NK-92 (cell line): ENCODE data around the gene TRIP6.

Experiments used
- DNase-seq: peaks from one replicate; lab custom pipeline; 2025; ENCODE audit not compliant: unreplicated experiment; lab: John Stamatoyannopoulos, UW

Gene TRIP6, protein sequence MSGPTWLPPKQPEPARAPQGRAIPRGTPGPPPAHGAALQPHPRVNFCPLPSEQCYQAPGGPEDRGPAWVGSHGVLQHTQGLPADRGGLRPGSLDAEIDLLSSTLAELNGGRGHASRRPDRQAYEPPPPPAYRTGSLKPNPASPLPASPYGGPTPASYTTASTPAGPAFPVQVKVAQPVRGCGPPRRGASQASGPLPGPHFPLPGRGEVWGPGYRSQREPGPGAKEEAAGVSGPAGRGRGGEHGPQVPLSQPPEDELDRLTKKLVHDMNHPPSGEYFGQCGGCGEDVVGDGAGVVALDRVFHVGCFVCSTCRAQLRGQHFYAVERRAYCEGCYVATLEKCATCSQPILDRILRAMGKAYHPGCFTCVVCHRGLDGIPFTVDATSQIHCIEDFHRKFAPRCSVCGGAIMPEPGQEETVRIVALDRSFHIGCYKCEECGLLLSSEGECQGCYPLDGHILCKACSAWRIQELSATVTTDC

DNA sequence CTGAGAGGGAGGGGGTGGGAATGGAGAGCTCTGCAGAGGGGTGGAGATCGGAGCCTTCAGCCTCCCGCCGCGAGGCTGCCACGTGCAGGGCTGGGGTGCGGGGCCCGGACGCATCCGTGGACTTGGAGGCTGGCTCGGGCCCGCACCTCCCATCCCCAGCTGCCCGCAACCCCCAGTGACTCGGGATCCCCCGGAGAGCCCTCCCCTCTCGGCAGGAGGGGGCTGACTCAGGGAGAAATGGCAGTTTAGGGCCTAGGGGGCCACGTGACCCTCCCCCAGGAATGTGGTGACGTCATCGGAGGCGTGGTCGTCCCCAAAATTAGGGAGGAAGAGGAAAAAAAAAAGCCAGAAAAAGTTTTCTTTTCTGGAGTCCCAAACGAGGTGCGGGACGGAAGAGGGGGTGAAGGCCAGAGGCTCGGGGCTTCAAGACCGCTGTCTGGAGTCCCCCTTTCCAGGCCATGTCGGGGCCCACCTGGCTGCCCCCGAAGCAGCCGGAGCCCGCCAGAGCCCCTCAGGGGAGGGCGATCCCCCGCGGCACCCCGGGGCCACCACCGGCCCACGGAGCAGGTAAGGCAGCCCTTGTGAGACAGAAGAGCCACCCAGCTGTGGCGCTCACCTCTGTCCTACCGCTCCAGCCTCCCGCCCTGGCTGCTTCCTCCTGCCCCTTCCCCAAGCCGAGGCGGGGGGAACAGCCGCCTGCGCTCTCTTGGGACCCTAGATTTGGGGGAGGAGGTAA is at the start of gene TRIP6:
Gene TRIP6 (plus strand): TSS at position 348 of the 736 bp plus-strand sequence. CDS start 111 bp downstream, at position 459.
- DNase-seq, result no peak

DNA sequence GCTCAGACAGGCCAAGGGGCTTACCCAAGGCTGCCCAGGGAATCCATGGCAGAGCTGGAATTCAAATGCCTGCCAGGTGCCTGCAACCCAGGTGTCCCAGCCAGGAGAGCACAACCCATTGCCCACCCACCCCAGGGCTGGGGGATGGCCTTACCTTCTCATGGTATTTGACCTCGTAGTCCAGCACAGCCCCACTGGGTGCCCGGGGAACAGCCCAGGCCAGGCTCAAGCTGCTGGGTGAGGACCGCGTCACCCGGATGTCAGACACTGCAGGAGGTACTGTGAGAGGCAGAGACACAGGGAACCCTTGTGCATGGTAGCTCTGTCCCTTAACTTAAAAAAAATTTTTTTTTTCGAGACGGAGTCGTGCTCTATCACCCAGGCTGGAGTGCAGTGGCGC is 48.8 kb upstream of the TRIP6 start:
- DNase-seq, result no peak

DNA sequence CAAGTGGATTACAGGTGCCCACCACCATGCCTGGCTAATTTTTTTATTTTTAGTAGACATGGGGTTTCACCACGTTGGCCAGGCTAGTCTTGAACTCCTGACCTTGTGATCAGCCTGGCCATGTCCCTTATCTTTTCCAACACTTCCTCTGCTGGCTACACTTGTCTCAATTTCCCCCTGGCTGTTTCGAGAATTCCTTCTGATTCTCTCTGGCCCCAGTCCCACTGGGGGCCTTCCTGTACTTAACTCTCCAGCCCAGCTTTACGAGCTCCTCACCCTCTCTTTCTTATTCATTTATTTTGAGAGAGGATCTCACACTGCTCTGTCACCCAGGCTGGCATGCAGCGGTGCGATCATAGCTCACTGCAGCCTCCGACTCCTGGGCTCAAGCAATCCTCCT is 48.4 kb upstream of the TRIP6 start:
- DNase-seq, result no peak

DNA sequence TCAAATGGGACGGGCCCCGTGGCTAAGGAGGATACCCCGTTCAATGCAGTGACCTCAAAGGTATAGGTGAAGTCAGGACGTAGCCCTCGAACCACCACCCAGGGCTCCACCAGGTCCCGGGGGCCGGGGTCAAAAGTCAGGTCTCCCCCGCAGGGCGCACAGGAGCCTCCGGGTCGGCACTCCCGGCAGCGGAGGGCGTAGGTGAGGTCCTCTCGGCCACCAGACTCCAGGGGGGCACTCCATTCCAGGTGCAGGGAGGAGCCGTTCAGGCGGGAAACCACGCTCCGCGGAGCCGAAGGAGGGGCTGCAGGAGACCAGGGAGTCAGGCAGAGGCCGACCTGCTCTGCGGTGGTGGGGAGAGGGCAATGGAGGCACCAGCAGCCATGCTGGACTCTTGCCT is 47.6 kb upstream of the TRIP6 start:
- DNase-seq, result no peak

DNA sequence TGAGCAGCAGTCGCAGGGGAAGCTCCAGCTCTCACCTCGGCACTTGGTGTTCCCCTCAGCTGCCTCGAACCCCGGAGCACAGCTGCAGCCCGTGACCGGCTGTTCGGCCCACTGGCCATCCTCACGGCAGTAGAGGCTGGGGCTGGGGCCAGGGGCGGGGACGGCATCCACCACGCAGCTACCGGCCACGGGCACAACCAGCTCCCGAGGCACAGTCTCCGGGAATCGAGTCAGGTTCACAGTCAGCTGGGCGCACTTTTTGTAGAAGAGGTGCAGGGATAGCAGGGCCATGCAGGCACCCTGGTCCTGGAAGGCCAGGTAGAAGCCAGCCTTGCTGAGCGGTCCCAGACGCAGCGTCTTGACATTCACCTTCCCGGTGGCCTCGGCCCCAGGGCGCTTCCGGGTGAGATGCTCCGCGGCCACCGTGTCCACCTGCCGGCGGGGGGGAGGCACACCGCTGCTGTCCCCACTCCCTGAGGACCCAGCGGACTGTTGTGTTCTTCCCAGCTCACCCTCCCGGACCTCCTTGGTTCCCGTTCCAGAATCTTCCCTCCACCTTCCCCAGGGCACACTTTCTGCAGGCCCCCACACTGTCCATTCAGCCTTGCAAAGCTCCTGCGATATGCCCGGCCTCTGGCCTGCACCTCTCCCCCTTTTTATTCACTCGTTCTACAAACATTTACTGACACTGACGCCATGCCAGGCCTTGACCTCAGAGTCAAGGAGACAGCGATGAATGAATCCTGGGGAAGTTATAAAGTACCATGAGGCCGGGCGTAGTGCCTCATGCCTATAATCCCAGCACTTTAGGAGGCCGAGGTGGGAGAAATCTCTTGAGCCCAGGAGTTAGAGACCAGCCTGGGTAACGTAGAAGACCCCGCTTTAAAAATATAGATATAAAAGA is 44.7 kb upstream of the TRIP6 start:
- no peak for DNase-seq

DNA sequence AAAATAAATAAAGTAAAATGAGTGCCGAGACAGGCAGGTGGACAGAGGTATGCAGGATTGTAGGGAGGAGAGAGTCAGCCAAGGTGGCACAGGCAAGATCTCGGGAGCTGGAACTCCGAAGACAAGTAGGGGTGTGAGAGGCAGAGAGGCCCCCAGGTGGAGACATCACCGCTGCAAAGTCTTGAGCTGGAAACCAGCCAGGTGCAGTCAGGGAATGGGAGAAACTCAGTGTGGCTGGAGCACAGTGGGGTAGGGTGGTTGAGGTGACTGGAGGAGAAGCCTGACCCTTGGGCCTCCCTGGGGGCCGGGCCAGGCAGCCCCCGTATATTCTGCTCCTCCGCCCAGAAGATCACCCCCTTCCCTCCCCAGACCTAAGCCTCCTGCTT is 44.1 kb upstream of the TRIP6 start:
- no peak for DNase-seq

DNA sequence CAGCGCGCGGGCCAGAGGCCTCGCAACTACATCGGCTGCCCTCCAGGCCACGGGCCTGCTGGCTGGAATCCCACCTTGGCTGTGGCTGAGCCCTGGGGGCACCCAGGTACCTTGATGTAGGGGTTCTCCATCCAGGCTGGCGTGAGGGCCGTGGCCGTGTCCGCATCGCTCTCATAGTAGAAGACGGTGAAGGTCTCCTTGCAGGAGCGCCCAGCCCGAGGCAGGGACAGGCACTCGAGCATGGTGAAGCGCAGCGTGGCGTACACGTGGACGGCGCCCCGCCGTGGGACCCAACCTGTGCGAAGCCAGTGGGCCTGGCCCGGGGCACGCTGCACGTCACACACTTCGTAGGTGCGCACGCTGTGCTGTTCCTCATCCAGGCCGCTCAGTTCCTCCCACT is 43.7 kb upstream of the TRIP6 start:
- DNase-seq, result no peak

DNA sequence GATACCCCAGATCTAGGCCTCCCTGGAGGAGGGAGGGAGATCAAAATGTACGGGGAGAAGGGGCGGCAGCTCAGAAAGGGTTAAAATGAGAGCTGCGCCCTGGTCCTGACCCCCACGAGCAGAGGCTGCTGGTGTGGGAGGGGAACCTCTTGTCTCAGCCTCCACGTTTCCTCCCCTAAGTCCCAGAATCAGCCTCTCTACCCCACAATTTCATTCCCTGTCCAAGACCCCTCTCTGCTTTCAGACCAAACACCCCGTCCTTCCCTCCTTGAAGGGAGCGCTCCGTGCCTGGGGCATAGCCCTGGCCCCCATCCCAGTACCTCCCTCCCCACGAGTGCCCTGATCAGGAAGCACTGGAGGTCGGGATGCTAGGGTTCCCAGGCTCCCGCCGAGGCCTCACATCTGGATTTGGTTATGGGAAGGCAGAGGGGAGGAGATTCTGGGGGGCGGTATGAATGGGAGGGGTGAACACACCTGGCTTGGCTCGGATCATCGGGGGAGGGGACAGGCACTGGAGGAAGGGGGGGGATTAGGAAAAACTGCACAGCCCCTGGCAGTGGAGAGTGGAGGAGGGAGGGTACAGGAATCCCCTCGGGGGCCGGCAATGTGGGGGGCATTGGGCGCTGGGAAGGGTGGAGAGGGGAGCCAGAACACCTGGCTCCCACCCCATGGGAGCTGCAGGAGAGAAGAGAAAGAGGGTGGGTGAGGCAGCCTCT is 42.5 kb upstream of the TRIP6 start:
- no peak for DNase-seq

DNA sequence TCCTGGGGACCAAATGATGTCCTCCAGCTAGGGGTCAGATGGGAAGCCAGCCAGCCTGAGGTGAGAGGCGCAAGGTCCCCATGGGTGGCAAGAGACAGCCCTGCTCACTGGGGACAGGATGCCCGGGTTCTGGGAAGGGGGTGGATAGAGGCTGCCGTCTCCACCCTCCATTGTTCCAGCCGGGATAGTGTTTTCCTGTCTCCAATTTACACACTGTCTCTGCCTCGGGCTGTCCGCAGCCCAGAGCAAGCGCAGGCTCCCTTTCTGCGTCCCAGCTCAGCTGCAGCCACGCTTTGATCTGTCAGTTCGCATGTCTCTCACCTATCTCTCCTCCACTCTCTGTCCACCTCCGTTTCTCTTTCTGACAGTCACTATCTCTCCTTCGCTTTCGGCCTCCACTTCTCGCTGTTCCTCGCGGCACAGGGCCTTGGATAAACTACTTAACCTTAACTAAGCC is 41.9 kb upstream of the TRIP6 start:
- no peak for DNase-seq

DNA sequence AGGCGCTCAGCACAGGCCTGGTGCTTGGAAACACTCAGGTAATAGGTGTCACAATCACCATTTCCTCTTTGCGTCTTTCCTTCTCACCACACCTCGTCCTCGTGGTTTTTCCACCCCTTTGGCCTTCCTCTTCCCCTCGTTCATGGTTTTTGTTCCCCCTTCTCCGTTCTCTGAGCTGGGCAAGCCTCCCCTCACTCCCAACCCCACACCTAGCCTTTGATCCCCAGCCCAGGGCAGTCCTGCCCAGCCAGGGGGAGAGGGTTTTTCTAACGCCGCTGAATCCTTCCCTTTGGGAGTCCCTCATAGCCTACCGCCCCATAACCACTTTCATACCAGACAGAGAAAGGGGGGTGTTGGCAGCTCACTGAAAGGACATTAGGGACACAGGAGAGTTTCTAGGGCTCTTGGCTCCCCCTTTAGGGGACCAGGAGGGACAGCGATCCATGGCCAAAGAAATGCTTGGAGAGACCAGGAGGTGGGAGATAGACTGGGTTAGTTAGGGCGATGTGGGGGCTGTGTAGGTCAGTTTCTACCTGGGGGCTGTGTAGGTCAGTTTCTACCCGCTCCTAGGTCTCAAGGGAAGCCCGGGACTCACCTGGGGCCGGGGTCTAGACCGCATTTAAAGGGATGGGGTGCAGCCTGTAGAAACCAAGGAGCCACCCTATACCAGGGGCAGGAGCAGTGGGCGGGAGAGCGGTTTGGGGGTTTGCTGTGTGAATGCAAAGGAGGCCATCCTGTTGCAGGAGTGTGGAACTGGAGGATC is 41.3 kb upstream of the TRIP6 start:
- no peak for DNase-seq

DNA sequence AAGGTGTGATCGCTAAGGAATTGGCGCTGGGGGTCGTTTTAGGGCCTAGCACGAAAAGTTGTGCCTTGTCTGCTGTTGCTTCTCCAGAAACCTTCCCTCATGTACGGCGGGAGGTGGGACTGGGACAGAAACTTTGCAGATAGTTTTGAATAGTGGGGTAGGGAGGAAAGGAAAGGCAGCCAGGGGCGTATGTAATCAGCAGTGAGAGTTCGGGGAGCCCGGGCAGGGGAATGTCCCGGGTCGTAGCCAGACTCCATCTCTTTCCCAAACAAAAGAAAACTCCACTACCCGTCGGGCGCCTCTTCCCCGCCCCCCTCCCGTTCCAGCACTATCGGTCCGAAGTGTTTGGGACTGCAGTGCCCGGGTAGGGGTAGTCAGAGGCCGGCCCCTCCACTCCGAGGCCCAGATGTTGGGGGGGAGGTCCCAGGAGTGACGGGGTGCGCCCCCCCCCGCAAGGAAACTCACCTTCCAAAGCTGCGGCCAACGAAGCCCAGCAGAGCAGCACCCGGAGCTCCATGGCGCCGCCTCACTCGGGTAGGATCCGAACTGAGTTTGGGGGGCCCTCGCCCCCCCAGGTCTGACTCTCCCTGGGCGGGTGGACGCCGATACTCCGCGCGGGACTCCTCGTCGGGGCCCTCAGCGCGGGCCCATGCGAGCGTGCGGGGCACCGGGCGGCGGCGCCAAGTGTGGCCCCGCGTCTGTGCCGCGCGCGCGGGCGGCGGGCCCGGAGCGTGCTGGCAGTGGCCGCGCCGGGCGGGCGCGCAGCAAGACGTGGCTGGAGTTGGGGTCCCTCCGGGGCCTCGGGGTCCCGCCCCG is 40.5 kb upstream of the TRIP6 start:
- no peak for DNase-seq

DNA sequence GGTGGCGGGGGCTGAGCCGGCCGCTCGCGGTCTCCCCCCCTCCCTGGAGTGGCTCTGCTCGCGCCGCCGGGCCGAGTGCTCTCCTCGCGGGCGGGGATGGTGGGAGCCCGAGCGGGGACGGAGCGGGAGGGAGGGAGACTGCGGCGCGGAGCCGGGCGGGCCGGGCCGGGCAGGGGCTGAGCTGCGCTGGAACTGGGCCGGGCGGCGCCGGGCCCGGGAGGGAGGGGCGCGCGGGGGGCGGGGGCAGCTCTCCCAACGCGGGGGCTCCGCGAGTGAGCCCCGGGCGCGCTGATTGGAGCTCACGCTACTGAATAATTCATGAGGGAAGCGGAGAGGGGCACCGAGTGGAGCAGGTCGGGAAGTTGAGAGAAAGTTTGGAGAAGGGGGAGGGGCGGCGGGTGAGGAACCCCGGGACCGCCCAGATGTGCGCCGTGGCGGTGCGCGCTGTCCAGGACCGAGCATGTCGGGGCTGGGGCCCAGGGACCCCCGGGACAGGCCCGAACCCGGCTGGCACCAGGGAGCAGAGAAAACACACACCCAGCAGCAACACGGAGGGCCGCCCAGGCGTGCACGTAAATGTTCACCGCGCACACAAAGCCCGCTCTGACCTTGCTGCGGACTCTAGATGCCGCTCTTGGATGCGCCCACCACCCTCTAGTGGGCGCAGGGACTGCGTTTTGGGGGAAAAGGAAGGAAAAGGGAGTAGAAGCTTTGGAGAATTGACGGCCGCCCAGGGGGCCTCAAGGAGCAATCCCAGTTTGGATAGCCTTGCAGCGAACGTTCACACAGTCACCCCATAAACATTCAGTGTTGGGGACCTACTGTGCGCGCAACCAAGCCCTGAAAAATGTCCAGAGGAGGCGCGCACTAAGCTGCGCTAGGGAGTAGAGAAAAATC is 39.6 kb upstream of the TRIP6 start, which contains the start of gene EPHB4:
Gene EPHB4 (minus strand): TSS at position 194 of the 897 bp plus-strand sequence. CDS start 493 bp downstream, outside the sequence.
- no peak for DNase-seq

DNA sequence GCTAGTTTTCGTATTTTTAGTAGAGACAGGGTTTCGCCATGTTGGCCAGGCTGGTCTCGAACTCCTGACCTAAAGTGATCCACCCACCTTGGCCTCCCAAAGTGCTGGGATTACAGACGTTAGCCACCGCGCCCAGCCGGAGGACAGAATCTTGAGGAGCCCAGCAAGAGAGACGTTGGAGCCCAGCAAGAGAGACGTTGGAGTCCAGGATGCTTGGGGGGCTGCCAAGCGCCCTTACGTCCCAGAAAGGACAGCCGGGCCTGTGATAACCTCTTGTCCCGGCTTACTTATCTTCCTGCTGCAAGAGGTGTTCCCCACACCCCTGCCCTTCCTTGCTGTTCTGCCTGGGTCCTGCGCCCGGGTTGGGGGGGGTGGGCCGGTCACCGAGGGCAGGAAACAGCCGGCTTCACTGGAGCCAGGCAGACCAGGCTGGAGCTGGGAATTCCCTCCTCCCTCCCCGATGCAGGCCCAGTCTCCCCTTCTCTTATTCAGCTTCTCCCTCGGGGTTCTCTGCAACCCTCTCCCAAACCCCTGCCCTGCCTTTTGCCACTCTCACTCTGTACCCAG is 38.0 kb upstream of the TRIP6 start:
- no peak for DNase-seq

DNA sequence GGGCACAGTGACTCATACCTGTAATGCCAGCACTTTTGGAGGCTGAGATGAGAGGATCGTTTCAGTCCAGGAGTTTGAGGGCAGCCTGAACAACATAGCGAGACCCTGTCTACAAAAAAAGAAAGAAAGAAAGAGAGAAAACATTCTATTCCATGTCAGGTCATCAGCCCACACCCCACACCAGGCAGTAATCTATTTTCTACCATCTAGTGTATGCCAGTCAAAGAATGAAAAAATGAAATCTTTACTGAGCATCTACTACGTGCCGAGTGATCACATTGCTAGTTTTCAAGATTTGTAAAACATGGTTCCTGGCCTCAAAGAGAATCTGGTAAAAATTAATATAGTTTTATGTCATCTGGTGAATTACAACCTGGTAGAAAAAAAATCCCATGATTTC is 36.8 kb upstream of the TRIP6 start:
- DNase-seq, result no peak

DNA sequence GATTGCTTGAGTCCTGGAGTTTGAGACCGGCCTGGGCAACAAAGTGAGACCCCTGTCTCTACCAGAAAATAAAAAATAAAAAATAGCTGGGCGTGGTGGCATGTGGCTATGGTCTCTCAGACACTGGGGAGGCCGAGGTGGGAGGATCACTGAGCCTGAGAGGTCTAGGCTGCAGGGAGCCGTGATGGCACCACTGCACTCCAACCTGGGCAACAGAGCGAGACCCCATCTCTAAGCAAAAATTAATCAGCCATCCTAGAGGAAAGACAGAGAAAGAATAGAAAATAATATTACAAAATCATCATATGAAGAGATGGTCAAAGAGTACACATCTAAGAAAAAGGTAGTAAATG is 34.9 kb upstream of the TRIP6 start:
- DNase-seq, result no peak

DNA sequence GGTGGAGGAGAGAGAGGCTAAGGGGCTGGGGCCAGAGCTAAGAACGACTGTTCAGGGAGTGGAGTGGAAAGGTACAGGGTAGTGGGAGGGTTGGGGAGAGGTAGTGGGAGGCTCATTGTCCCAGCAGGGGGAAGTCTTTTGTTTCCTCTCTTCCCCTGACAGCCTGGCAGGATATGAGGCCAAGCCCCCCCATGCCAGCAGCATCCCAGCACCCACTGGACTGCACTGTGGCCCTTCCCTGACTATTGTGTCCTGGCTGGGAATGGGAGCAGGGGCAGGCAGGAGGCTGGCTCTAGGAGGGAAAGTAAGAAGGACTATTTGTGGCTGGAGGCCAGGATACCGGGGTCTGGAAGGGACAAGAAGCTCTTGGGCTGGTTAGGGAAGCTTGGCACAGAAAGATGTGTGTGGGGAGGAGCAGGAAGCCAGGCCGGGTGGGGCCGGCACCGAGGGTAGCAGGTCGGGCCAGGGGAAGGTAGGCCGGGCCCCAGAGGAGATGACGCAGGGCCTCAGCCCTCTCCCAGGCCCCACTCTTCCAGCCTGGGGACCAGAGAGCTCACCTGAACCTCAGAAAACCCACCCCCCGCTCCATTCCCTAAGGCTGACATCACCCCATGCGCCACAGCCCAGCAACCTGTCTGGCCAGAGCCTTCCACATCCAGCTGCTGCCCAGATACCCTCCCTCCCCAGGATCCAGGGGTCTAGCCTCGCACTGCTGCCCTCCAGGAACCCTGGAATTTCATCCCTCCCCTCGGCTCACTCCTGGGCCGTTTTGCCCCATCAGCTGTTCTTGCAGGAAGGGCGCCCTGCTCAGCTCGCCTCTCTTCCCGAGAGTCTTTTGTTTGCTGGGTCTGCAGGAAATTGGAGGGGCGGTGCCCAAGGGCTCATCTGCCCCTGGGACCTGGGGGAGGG is 31.0 kb upstream of the TRIP6 start:
- DNase-seq, result no peak

DNA sequence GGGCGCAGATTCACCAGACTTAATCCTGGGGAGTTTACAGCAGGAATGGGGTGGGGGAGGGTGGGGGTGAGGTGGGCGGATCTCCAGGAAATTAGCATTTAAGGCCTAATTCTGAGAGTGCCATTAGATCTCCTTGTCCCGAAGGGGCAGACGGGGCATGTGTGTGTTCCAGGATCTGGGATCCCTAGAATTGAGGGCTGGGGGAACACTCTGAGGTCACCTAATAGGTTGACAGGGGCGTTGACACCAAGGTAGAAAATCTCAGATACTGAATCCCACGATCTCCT is 30.4 kb upstream of the TRIP6 start:
- no peak for DNase-seq
